Esophagus muscularis mucosa (tissue), 4 donors: ENCODE measurements around the gene TUBGCP6.

ENCODE experiments used
- EP300 ChIP-seq: sonication (generic); formaldehyde crosslinking; IDR thresholded peaks from one replicate; pipeline ENCODE4 v1.6.1; 2017; ENCODE audit warnings: antibody characterized with exemption
- POLR2A ChIP-seq: fragments of 450-650 bp; IDR thresholded peaks from one replicate; pipeline ENCODE4 v1.6.1; 2017; ENCODE audit warnings: antibody characterized with exemption, moderate library complexity, mild to moderate bottlenecking, low read depth
- POLR2AphosphoS5 ChIP-seq, 2 donors: sonication (generic); formaldehyde crosslinking; IDR thresholded peaks; one replicate each; pipeline ENCODE4 v1.6.1; 2017; ENCODE audit warnings: antibody characterized with exemption in 2 of 2
- TF ChIP-seq, protein P1 (sequence below), 3 experiments: fragments of 200-600 bp in 2 of 3; fragments of 450-650 bp in 1 of 3; sonication (generic) in 2 of 3; IDR thresholded peaks; one replicate each; pipeline ENCODE4 v1.5.1; 2017 to 2019; ENCODE audit warnings: antibody characterized with exemption in 3 of 3, mild to moderate bottlenecking in 2 of 3, moderate library complexity in 1 of 3

DNA sequence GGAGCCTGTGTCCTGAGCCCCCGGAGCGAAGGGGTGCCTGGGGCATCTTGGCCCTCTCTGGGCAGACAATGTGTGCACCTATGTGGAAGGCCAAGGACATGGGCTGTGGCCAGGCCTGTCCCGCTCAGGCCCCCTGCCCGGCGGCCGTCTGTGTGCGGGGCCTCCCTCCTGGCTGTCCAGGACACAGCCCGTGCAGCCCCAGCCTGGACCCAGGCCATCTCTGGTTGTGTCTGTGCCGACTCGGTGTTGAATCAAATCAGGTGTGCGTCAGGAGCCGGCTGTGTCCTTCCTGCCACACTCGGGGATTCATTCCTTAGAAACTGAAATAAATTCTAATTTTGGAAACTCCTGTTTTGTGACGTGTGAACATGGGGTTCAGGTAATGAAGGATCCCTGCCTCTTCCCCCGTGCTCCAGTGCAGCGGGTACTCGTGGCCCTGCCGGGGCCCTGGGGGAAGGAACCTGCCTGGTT lies 45.5 kb downstream of the TUBGCP6 start:
- TF ChIP-seq, protein P1, sequence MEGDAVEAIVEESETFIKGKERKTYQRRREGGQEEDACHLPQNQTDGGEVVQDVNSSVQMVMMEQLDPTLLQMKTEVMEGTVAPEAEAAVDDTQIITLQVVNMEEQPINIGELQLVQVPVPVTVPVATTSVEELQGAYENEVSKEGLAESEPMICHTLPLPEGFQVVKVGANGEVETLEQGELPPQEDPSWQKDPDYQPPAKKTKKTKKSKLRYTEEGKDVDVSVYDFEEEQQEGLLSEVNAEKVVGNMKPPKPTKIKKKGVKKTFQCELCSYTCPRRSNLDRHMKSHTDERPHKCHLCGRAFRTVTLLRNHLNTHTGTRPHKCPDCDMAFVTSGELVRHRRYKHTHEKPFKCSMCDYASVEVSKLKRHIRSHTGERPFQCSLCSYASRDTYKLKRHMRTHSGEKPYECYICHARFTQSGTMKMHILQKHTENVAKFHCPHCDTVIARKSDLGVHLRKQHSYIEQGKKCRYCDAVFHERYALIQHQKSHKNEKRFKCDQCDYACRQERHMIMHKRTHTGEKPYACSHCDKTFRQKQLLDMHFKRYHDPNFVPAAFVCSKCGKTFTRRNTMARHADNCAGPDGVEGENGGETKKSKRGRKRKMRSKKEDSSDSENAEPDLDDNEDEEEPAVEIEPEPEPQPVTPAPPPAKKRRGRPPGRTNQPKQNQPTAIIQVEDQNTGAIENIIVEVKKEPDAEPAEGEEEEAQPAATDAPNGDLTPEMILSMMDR (IDR thresholded peaks at IDR 0.05): no peak
- TF ChIP-seq POLR2A: no peak
- no peak for TF ChIP-seq EP300
- TF ChIP-seq POLR2AphosphoS5 (IDR thresholded peaks at IDR 0.05): no peak
